IMR-90 (cell line): ENCODE data around the gene ATXN1. TPM values are rescaled to one million over a fixed set of nuclear protein-coding genes. Genes with fewer than 3 reads are reported as not detected.

Experiments
- ATAC-seq: fragments of 200-7000 bp; cut with Tn5 transposase; 2 replicates; pipeline ENCODE4 v1.9.1; 2020; ENCODE audit warnings: low read depth, mild to moderate bottlenecking, moderate library complexity
- BruUV-seq: library from RNA; stranded (reverse); fragments of 400-500 nt; replicated peaks from 2 replicates; lab custom pipeline; 2021; lab: Mats Ljungman, UMichigan
- CTCF ChIA-PET: fragments of 300-600 bp; formaldehyde crosslinking; extraction: SDS; loops from one replicate; lab custom pipeline; 2021; ENCODE audit warnings: antibody characterized with exemption; lab: Yijun Ruan, JAX
- POLR2A ChIA-PET: fragments of 300-600 bp; sonication (Branson Sonifier 250); formaldehyde crosslinking; loops from one replicate; lab custom pipeline; 2022; ENCODE audit warnings: antibody characterized with exemption; ENCODE audit not compliant: unreplicated experiment; lab: Charles Lee
- DNase-seq: peaks from one replicate; pipeline ENCODE4 v3.0.0; 2013
- H2AFZ ChIP-seq: replicated peaks from 2 replicates; pipeline ENCODE3; 2013; ENCODE audit warnings: low read length, mild to moderate bottlenecking; ENCODE audit not compliant: poor library complexity
- H2AK5ac ChIP-seq: 2 replicates; pipeline ENCODE4 v1.6.1; 2013; ENCODE audit warnings: low read depth, low read length, inconsistent platforms
- H2AK9ac ChIP-seq: replicated peaks from 2 replicates; pipeline ENCODE3; 2013; ENCODE audit warnings: mild to moderate bottlenecking, low read depth, low read length, moderate library complexity; ENCODE audit not compliant: poor library complexity
- H2BK120ac ChIP-seq: 2 replicates; pipeline ENCODE4 v1.6.1; 2013; ENCODE audit warnings: low read depth, low read length, inconsistent platforms
- H2BK15ac ChIP-seq: 3 replicates; pipeline ENCODE4 v1.6.1; 2013; ENCODE audit warnings: low read depth, low read length, inconsistent platforms
- H2BK20ac ChIP-seq: 2 replicates; pipeline ENCODE4 v1.6.1; 2013; ENCODE audit warnings: low read depth, mild to moderate bottlenecking, inconsistent platforms, low read length, moderate library complexity
- H2BK5ac ChIP-seq: 2 replicates; pipeline ENCODE4 v1.6.1; 2013; ENCODE audit warnings: mild to moderate bottlenecking, low read depth, low read length, inconsistent platforms; ENCODE audit not compliant: poor library complexity, severe bottlenecking
- H3K14ac ChIP-seq: replicated peaks from 2 replicates; pipeline ENCODE4 v1.6.1; 2013; ENCODE audit warnings: low read depth, low read length, inconsistent platforms
- H3K18ac ChIP-seq: 2 replicates; pipeline ENCODE4 v1.6.1; 2013; ENCODE audit warnings: low read depth, low read length, control low read depth
- H3K23ac ChIP-seq: 2 replicates; pipeline ENCODE4 v1.6.1; 2013; ENCODE audit warnings: low read depth, low read length, inconsistent platforms
- H3K27ac ChIP-seq: 2 replicates; pipeline ENCODE4 v1.5.1; 2013; ENCODE audit warnings: mild to moderate bottlenecking, control low read depth, low read length; ENCODE audit not compliant: insufficient read depth
- H3K27me3 ChIP-seq: 2 replicates; pipeline ENCODE4 v1.6.1; 2013; ENCODE audit warnings: low read length; ENCODE audit not compliant: control insufficient read depth, insufficient read depth
- H3K36me3 ChIP-seq: 2 replicates; pipeline ENCODE4 v1.6.1; 2013; ENCODE audit warnings: low read length, mixed read lengths; ENCODE audit not compliant: control insufficient read depth, insufficient read depth
- H3K4ac ChIP-seq: 2 replicates; pipeline ENCODE4 v1.6.1; 2013; ENCODE audit warnings: low read depth, low read length, inconsistent platforms
- H3K4me1 ChIP-seq: 2 replicates; pipeline ENCODE4 v1.6.1; 2013; ENCODE audit warnings: low read length, mixed read lengths; ENCODE audit not compliant: control insufficient read depth, insufficient read depth
- H3K4me2 ChIP-seq: 2 replicates; pipeline ENCODE4 v1.6.1; 2013; ENCODE audit warnings: low read depth, mild to moderate bottlenecking, control low read depth, low read length, moderate library complexity
- H3K4me3 ChIP-seq: 2 replicates; pipeline ENCODE4 v1.5.1; 2013; ENCODE audit warnings: low read depth, mild to moderate bottlenecking, control low read depth, low read length, moderate library complexity; ENCODE audit not compliant: insufficient read depth
- H3K56ac ChIP-seq: 2 replicates; pipeline ENCODE4 v1.6.1; 2013; ENCODE audit warnings: low read length, inconsistent platforms; ENCODE audit not compliant: insufficient read depth; ENCODE audit errors: extremely low read depth
- H3K79me1 ChIP-seq, 2 experiments: 2 replicates each; pipeline ENCODE4 v1.6.1; 2013; ENCODE audit warnings: low read length in 2 of 2, inconsistent platforms in 1 of 2, low read depth in 1 of 2
- H3K9ac ChIP-seq: 2 replicates; pipeline ENCODE4 v1.6.1; 2013; ENCODE audit warnings: low read depth, low read length, control low read depth
- H3K9me1 ChIP-seq: 2 replicates; pipeline ENCODE4 v1.6.1; 2013; ENCODE audit warnings: low read length, inconsistent platforms; ENCODE audit not compliant: insufficient read depth
- H3K9me3 ChIP-seq: 2 replicates; pipeline ENCODE4 v1.6.1; 2013; ENCODE audit warnings: low read length; ENCODE audit not compliant: control insufficient read depth, insufficient read depth
- H4K20me1 ChIP-seq: 2 replicates; pipeline ENCODE4 v1.6.1; 2013; ENCODE audit warnings: low read length, inconsistent platforms; ENCODE audit not compliant: insufficient read depth
- H4K5ac ChIP-seq: 2 replicates; pipeline ENCODE4 v1.6.1; 2013; ENCODE audit warnings: mild to moderate bottlenecking, low read depth, low read length, control low read depth
- H4K8ac ChIP-seq, 2 experiments: 2 replicates each; pipeline ENCODE4 v1.6.1; 2013; ENCODE audit warnings: low read depth in 2 of 2, low read length in 2 of 2, control low read depth in 1 of 2, inconsistent platforms in 1 of 2
- H4K91ac ChIP-seq: 2 replicates; pipeline ENCODE4 v1.6.1; 2013; ENCODE audit warnings: low read depth, low read length, inconsistent platforms; ENCODE audit not compliant: insufficient read depth
- MAFK ChIP-seq: IDR thresholded peaks from 2 replicates; pipeline ENCODE4 v1.6.1; 2012; ENCODE audit warnings: low read depth, low read length, improper control_type of control experiment
- SMC3 ChIP-seq: fragments of 150-350 bp; IDR thresholded peaks from 2 replicates; pipeline ENCODE4 v1.6.1; 2016; ENCODE audit warnings: low read depth, mild to moderate bottlenecking, antibody characterized with exemption, low read length, moderate library complexity
- WGBS, 2 experiments: methylation state at CpG; one replicate each; pipeline versions ENCODE4 v1.1.5 to v1.1.7; 2013; ENCODE audit warnings: missing lambda C conversion rate in 2 of 2; ENCODE audit not compliant: insufficient read length in 1 of 2; ENCODE audit errors: extremely low coverage in 2 of 2; 5-methylcytosine and 5-hydroxymethylcytosine counted together
- dilution Hi-C: fragments of 300-500 bp; cut with HindIII; formaldehyde crosslinking; loops from one replicate; pipeline ENCODE4 v1.14.3; 2018; ENCODE audit warnings: low sequenced_read_pairs; ENCODE audit not compliant: unreplicated experiment
- in situ Hi-C: fragments of 300-500 bp; cut with MboI; formaldehyde crosslinking; loops from 3 replicates; pipeline ENCODE4 v1.14.3; 2019; ENCODE audit warnings: low sequenced_read_pairs, inconsistent platforms, mixed read lengths
- intact Hi-C: fragments of 100-400 bp; cut with micrococcal nuclease; formaldehyde crosslinking; loops from 2 replicates; pipeline ENCODE4 v1.10.0; 2022
- polyA plus RNA-seq, 3 experiments: library from polyadenylated mRNA; depleted of rRNA; stranded (reverse); fragments of >200 nt; gene quantifications; 2 replicates each; pipeline ENCODE4 v1.2.3, GENCODE V29; 2012; ENCODE audit warnings: low replicate concordance in 1 of 3
- total RNA-seq: library from RNA; depleted of rRNA; stranded (reverse); fragments of >200 nt; gene quantifications from 2 replicates; pipeline ENCODE4 v1.2.3, GENCODE V29; 2012

Gene ATXN1
- total and polyA plus RNA-seq, 2 of the 4 experiments (the other 2 are of a cell fraction) = 7.3 to 11.1 TPM

DNA sequence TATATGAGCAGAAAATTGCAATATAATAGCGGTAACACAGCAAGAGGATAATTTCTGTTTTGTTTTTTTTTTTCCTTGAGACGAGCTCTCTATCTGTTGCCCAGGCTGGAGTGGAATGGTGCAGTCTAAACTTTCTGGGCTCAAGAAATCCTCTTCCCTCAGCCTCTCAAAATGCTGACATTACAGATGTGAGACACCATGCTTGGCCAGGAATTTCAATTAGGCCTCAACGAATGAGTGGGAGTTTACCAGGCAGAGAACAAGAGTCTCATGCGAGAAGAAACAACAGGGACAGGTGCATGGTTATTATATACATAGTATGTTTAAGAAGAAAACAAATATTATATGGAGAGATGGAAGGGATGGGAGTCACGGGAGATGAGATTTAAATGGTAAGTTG lies 111.4 kb downstream of the ATXN1 start:
- H4K91ac ChIP-seq = no peak overlapping the region
- H2BK20ac ChIP-seq = no peak overlapping the region
- H3K27me3 ChIP-seq = no peaks in the 10 kb centered on the region
- peaks cover 9% of the 10 kb centered on the region; the same call in 1 of the 2 replicates for H3K9me1 ChIP-seq
- WGBS, 2 experiments = 100% methylated on average over 1 of the region's 5 CpGs; no CpG with 5 or more reads in 1 of the 2 experiments
- no peak overlapping the region for H3K9ac ChIP-seq
- H3K56ac ChIP-seq = no peak overlapping the region
- no peak overlapping the region for H2AK5ac ChIP-seq
- no peak overlapping the region for H3K18ac ChIP-seq
- peaks cover 22% of the 10 kb centered on the region for H3K36me3 ChIP-seq
- intact Hi-C loops (no loop called here), dilution Hi-C loops (no loop called here), in situ Hi-C loops (no loop called here)
- H4K5ac ChIP-seq = no peak overlapping the region
- DNase-seq = no peak
- H3K23ac ChIP-seq = no peak overlapping the region
- H2AFZ ChIP-seq = no peak overlapping the region
- H3K4me1 ChIP-seq = no peaks in the 10 kb centered on the region
- peaks cover 3% of the 10 kb centered on the region; the same call in 1 of the 2 replicates for H4K20me1 ChIP-seq
- ATAC-seq = no peak
- no peak overlapping the region for H2AK9ac ChIP-seq
- no peak for TF ChIP-seq SMC3
- peak; percentile 30; the same call in 1 of the 2 replicates for TF ChIP-seq MAFK
- no peak overlapping the region for H3K4ac ChIP-seq
- peaks cover 3 to 6% of the 10 kb centered on the region in 2 experiments; a peak in 2 of 4 replicates for H3K79me1 ChIP-seq
- ChIA-PET POLR2A (no interaction called here), CTCF (no interaction called here)
- no peaks in the 10 kb centered on the region for H3K9me3 ChIP-seq
- H2BK15ac ChIP-seq = no peak overlapping the region
- no peak overlapping the region for H2BK5ac ChIP-seq
- H3K14ac ChIP-seq = no peak overlapping the region
- no peak overlapping the region for H3K27ac ChIP-seq
- no peak overlapping the region for H2BK120ac ChIP-seq
- H3K4me2 ChIP-seq = no peak overlapping the region
- BruUV-seq = no TSS peak
- no peak overlapping the region for H3K4me3 ChIP-seq
- no peak overlapping the region for H4K8ac ChIP-seq
